Suprapubic skin (tissue), 4 donors: Measurements from ENCODE around the gene TCF12.

Experiments
- CTCF ChIP-seq, 2 donors: fragments of 200-600 bp in 1 of 2; fragments of 450-650 bp in 1 of 2; sonication (generic) in 1 of 2; IDR thresholded peaks; one replicate each; pipeline ENCODE4 v1.5.1; 2016 to 2019; ENCODE audit warnings: antibody characterized with exemption in 2 of 2, mild to moderate bottlenecking in 1 of 2, moderate library complexity in 1 of 2
- POLR2A ChIP-seq, 2 donors: fragments of 450-650 bp; IDR thresholded peaks; one replicate each; pipeline ENCODE4 v1.6.1; 2017; ENCODE audit warnings: antibody characterized with exemption in 2 of 2, mild to moderate bottlenecking in 2 of 2, moderate library complexity in 2 of 2
- POLR2AphosphoS5 ChIP-seq, 3 donors: sonication (generic); formaldehyde crosslinking; IDR thresholded peaks; one replicate each; pipeline ENCODE4 v1.6.1; 2017; ENCODE audit warnings: antibody characterized with exemption in 3 of 3

GRCh38 chr15:56929933-56930332 is 11.5 kb downstream of the TCF12 start:
- TF ChIP-seq CTCF (IDR thresholded peaks at IDR 0.05) = no peak
- no peak for TF ChIP-seq POLR2A (IDR thresholded peaks at IDR 0.05)
- TF ChIP-seq POLR2AphosphoS5 (IDR thresholded peaks at IDR 0.05) = no peak
